Superior temporal gyrus (tissue), 1 donor: Measurements from ENCODE around the gene PDSS2.

Experiments used
- DNase-seq: peaks from one replicate; pipeline ENCODE4 v3.0.0-alpha.2; 2016; ENCODE audit errors: extremely low spot score

The PDSS2 gene

DNA sequence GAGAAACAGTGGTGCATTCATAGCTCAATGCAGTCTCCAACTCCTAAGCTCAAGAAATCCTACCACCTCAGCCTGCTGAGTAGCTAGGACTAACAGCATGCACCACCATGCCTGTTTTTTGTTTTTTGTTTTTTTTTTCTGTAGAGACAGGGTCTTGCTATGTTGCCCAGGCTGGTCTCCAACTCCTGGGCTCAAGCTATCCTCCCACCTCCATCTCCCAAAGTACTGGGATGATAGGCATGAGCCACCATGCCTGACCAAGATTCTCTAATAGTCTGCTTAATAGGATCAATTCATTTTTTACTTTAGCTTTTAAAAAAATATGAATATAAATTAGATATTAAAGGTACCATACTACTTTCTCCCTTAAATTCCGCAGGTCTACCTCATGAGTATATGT, 191.7 kb downstream of the PDSS2 start:
- no peak for DNase-seq

DNA sequence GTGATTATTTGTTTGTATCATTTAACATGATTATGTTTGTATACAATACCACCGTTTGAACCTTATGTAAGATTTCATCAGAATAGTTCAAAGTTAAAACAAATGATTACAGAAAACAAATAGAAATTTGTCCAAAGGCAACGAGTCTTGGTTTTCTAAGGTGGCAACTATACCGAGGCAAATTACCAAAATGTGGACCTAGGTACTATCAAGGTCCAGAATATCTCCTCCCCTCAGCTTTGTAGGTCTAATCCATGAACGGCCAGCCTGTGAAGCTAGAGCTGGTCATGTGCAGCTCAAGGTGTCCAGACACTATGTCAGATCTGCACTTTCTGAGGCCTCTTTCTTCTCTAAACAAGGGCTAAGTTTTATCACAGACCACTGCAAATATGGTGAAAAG, 192.4 kb downstream of the PDSS2 start:
- no peak for DNase-seq

DNA sequence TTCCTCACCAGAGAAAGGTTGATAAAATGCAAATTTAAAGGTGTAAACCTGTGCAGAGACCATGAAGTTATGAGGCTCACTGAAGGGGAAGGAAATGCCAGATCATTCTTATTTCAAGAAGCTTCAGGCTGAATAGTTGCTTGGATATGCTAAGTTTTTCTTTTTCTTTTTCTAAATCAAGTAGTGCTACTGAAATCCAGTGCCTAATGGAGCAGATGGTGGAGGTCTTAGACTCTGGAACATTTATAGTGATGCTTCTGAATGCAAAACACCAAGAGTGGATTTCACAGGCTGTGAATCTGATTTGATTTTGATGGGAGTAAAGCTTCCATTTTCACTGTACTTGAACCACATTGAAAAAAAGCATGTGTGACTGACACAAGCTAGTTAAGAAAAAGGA, 192.8 kb downstream of the PDSS2 start:
- DNase-seq, result no peak

DNA sequence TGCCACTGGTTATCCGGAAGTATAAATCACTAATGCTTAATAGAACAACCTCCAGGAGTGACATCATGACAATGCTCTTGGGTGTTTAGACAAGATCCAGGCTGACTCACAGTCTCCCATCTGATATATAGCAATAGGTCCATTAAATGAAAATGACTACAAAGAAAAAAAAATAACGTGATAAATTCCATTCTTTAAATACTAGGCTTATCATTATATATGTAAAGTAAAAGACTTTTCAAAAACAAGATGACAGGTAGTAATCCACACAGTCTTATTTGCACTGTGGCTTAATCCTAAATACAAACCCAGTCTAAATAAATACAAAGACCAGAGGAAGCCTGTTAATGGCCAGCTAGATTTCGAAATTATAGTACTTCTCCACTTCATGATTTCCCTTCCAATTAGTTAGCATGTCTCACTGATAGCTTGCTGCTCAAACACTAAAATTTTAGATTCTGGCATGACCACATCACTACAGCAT, 195.0 kb downstream of the PDSS2 start:
- no peak for DNase-seq

DNA sequence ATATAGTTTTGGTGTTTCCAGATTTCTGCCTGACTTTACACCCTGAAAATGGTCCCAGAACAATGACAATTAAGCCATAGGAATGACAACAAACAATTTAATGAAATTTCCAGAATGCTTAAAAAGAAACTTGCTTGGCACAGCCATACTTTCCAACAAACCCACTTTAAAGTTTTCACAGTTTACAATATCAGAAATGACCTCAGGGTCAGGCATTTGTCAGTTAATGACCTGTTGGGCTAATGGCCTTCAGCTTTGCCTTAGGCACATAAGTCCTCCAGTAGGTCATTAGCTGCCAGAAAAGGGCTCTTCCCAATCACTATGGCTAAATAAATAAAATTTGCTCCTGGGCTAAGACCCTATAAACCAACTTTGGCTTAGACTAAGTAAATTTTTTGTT, 199.4 kb downstream of the PDSS2 start:
- DNase-seq, result no peak

DNA sequence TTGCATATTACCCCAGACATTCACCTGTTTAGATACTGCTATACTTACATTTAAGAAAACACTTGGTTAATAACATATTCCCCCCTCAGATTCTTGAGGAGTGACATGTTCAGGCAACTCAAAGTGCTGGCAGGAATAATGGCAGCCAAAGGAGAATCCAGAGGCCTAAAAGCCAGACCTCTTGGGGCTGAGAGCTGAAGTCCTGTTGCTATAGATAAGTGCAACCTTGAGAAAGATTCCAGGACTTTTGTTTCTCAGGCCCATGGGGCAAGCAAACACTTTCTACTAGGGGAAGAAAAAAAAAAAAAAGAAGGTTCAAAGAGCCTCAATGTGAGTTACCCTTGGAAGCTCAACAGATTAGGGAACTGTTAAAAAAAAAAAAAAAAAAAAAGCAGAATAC, 211.2 kb downstream of the PDSS2 start:
- DNase-seq, result no peak

DNA sequence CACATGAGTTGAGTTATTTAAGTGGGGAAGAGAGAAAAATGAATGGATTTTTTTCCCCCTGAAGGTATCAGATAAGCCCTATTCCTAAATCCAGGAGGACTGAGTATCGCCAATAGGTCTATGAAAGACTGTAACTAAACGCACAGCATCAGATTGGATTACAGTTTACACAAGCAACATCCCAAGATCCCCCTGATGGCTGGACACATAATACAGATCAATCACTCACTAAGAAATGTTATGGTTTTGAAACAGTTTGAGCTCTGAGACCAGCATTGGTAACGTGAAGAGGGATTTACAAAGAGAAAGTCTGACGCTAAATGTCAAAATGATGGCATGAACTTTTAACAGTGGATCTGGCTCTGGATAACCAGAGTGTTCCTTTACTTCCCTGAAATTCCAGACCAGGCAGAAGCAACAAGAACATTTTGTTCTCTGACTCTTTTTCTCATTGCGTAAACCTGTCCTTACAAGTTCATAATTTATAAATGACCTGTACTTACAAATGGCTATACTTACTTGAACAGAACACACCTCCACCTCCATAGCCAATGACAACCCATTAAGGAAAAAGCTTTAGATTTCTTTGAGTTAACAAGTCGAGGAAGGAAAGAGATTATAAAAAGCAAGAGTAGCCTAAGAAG, 212.3 kb downstream of the PDSS2 start:
- DNase-seq, result no peak

DNA sequence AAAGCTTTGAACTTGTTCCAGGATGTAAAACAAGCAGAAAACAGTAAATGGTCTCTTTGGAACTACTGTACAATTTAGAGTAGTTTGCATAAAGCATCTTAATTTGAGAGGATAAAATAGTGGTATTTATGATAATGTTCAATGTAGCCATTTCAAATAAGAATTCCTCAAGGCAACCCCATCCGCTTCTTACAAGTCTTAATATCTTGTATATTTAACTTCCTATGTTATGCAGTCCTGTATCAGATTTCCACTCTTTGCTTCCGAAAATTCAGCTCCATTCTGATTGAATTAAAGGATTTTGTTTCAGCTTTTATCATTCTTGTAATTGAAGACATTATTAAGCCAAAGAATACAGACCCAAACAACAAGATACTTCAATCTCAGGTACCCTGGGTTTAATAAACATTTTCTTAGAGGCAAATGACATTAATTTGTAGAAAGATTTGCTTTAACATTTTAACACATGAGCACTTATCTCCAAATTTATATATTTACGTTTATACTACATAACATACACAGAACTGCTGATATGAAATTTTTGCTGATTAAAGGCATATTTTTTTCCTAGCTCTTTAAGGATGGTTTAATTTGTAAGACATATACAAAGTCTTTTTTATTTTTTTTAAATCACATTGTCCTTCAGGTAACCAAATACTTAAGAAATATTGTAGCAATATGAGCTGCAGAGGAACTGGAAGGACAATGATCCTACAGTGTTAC, 213.0 kb downstream of the PDSS2 start:
- no peak for DNase-seq

DNA sequence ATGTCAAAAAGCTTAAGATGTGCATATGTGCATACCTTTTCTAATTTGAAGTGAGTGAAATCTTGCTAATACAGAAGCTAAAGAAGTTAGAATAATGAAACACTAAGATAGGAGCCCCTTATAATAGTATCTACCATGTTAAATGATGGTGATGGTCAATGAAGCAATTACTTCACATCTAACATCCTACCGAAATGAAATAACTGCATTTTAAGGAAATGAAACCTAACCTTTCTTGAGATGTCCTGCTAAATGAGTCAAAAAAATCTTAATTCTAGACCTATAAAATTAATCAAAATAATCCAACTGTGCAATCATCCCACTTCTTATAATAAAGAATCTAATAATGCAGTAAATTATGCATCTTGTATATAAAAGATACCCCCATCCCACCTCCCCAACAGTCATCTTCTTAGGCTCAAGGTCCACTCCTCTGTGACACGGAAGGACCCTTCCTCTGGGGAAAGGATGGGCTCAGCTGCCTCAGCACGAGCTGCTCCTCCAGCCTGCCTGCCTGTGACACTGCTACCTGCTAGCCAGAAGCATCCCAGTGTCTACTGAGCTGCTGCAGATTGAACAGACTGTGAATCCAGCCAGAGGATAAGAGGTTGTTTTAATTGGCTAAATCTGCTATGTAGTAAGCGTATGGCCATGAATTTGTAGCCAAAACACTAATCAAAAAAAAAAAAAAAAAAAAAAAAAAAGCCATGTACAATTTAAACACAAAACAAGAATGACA, 214.5 kb downstream of the PDSS2 start:
- DNase-seq, result no peak

DNA sequence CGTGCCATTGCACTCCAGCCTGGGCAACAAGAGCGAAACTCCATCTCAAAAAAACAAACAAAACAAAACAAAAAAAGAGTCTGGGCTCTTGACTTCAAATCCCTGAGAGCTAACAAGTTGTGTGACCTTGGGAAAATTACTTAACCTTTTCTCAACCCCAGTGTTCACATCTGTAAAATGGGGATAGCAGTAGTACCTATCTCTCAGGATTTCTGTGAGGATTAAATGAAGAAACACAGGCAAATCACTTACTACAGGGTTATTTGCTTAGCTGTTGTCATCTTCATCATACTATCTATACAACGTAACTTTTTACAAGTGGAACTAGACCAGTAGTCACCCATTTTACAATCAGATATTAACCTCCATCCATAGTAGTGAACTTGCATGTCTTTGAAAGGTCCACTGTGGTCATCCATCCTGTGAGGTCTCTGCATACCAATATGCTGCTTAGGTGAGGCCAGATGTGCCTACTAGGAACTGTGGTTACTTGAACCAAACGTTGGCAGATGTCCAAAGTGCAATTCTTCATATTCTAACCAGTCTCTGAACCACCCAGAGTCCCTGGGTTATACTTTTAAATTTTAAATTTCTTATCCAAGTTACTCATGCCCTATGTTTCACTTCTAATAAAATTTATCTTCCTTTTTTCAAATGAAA, 215.2 kb downstream of the PDSS2 start:
- DNase-seq, result no peak

DNA sequence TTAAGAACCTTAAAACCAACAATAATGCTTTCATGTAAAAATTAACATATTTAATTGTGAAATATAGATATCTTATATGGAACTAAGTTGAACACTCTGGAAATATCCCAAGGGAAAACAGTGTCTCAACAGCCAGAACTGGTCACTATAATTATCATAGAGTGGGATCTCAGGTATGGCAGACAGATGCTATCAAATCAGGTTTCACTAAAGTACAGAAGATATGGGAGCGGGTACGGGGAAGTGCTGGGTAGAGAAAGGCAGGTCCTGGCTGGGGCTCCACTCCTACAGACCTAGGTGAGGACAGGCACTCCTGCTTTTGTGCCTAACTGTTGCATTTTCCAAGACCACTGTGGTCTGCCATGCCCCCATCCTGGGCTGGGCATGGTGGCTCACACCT, 215.9 kb downstream of the PDSS2 start:
- DNase-seq, result no peak

DNA sequence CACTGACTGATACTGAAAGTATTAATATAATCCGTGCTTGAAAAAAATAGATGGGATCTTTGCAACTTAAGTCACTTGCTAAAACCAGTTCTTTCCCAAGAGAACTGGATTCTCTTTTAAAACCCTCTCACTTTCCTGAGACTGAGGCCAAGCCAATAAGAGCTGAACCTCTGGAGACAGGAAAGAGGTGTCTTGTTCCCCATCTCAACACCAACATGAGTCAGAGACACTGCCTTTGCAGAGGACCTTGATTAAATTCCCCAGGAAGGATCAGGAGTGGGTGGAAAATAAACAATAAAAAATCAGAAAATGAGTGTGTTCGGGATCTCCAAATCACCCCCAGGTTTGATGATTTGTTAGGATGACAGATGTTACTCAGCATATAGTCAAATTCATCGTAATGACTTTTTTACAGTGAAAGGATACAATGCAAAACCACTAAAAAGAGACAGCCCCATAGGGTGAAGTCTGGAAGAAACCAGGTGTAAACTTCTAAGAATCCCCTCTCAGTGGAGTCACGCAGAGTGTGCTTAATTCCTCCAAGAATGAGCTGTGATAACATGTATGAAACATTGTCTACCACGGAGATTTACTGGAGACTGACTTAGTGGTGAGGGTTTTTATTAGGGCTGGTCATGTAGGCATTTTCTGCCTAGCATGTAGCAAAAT, 221.2 kb downstream of the PDSS2 start:
- no peak for DNase-seq

DNA sequence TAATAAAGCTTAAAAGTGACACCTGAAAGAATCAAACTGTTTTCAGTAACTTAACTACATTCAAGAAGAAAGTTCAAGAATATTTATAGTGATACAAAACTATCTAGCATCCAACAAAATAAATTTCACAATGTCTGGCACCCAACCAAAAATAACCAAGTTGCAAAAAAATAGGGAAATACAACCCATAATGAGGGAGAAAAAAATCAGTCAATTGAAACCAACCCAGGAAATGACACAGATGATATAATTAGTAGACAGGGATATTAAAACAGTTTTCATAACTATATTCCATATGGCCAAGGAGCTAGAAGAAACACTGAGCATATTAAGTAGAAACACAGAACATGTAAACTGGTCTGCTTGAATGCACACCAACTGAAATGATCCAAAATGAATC, 223.9 kb downstream of the PDSS2 start:
- no peak for DNase-seq

DNA sequence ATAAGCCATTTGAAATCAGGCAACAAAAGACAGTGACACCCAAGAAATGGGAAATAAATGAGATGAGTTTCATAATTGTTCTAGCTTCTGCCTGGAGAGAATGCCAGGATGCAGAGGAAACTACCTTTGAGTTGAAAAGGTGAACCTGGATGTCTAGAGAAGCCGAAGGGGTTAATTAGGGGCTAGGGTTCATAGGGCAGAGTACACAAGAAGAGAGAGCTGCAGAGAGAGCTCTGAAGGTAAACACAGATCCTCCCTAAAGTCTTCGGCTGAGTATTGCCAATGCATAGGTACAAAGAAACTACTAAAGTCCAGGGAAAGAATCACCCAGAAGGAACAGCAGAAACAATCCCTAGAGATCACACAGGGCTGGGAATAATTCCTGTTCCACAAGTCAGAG, 224.4 kb downstream of the PDSS2 start:
- no peak for DNase-seq

DNA sequence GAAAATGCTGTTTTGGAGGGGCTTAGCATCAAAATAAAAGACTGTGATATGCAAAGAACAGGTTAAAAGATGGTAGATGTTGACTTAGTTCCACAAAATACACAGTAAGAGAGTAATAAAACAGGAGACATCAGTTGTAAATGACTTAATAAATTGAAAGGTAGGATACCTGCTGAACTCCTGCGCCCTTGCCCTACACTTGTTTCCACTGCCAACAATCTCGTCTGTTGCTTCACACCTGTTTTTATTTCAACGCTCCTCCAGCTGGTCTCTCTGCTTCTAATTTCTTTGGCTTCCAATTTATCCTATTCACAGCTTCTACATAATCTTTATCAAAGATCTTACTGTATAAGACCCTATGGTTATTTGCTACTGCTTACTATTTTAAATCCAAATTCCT, 228.1 kb downstream of the PDSS2 start:
- no peak for DNase-seq

DNA sequence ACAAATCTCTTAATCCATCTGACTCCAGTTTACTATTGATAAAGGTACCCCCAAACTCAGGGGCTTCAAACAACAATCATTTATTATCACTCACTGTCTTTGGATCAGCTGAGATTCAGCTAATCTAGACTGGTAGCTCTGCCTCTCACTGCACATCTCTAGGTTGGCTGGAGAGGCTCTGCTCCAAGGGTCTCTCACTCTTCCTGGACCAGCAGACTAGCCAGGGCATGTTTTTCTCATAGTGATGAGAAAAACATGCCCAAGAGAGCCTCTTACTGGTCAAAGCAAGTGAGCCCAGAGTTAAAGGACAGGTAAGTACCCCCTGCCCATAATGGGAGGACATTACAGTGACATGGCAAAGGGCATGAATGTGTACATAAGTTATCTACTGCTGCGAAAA, 228.9 kb downstream of the PDSS2 start:
- DNase-seq, result no peak

DNA sequence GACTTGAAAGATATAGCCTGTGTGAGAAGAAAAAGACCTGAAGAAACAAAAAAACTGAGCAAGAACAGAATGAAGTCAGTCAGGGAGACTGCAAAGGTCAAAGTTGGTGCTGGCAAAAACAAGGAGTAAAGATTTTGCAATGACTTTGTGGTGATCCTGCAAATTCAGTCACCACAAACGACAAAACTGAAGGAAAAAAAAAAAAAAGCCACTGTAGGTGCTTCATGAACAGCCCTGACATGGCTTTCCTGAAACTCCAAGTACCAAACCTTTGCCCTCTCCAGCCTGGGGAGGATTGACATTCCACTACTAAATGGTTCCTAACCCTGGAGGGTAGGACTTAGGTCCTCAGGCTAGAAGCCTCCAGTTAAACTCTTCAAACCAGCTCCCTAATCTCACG, 229.3 kb downstream of the PDSS2 start:
- DNase-seq, result no peak

DNA sequence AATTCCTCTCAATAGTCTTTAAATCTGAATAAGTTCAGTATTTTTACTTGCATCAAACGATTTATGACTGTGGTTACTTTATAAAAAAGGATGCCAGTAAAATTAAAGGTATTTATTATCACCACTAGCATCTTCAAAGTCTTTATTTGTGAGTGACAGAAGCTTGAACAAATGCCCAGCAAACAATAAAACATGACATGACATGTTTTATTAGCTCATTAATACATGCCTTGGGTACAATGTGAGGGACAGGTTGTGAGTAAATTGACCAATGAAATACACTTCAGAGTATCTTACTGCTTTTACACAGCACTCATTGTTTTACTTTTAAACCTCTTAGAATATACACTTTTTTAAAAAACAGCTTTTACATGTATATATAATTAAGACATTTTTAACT, 230.6 kb downstream of the PDSS2 start:
- no peak for DNase-seq

DNA sequence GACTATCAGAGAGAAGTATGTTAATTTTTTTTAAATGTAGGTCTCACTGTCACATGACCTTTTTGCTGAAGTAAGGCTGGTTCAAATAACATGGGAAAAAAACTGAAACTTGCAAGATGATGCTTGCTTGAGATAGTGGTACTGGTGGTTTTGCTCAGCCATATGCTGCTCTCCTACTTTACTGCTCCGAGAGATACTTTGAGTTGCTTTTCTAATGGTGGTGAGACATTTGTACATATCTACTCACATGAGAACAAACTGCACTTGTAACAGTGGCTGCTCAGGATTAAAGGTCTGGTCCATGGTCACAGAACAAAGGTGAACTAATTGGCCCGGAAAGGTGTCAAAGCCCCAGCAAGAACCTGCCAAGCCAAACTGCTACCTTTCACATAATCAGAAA, 237.8 kb downstream of the PDSS2 start:
- no peak for DNase-seq

DNA sequence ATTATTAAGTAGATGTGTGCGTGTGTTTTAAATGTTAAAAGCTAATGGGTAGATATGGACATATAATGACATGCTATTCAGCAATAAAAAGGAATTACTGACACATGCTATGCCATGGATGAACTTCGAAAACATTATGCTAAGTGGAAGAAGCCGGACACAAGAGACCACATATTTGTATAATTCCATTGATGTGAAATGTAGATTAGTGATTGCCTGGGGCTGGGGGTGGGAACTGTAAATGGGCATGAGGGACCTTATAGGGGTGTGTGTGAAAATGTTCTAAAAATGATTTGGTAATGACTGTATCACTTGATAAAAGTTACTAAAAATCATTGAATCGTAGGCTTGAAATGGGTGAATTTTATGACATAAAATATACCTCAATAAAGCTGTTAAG, 239.5 kb downstream of the PDSS2 start:
- DNase-seq, result no peak

DNA sequence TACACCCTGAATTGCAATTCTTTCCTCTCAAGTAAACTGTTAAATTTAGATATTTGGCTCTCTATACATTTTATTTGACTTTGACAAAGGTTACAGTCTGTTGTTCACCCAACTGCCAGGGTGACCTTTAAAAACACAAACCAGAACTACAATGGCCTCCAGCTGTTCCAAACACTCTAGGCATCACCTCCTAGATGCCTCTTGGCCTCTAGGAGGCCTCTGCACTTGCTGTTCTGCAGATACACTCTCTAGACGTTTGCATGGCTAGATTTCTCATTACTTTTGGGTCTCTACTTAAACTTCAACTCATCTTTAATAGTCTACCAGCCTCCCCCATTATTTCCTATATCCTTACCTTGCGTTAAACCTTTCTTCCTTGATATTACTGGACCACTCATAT, 241.2 kb downstream of the PDSS2 start:
- no peak for DNase-seq

DNA sequence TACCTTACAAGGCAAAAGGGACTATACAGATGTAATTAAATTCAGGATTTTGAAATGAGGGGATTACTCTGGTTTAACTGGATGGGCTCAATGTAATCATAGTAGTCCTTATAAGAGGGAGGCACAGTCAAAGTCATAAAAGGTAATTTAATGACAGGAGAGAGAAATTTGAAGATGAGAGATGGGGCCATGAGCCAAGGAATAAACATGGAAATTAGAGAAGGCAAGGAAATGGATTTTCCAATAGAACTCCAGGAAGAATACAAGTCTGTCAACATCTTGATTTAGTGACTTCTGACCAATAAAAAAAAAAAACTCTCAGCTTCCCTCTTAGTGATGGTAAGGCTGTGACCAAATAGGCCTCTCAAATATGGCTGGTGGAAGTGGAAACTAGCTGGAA, 242.1 kb downstream of the PDSS2 start:
- no peak for DNase-seq
